Renal pelvis (tissue), 12 donors: ENCODE data around the gene CCDC43. TPM values are rescaled to one million over a fixed set of nuclear protein-coding genes. Genes with fewer than 3 reads are reported as not detected.
"Not testable (repeated sequence)": the region's sequence is repeated elsewhere in the genome, so short reads cannot be mapped to it uniquely, and the experiment has no call there.

ENCODE experiments used
- DNase-seq: peaks from one replicate; pipeline ENCODE4 v3.0.0-alpha.2; 2013
- long read RNA-seq, 16 experiments: transcript quantifications; one replicate each; lab custom pipeline, GENCODE V29; 2026
- polyA plus RNA-seq, 3 donors: library from polyadenylated mRNA; unstranded; fragments of 120-200 nt; gene quantifications; one replicate each; pipeline ENCODE4 v1.2.1, GENCODE V29; 2013; ENCODE audit not compliant: insufficient read length in 3 of 3

CCDC43 gene, protein sequence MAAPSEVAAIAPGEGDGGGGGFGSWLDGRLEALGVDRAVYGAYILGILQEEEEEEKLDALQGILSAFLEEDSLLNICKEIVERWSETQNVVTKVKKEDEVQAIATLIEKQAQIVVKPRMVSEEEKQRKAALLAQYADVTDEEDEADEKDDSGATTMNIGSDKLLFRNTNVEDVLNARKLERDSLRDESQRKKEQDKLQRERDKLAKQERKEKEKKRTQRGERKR
- polyA plus RNA-seq = 10 to 100 TPM; 33.7 to 34.4 (median 34.2) TPM
- long read RNA-seq, donor 1, transcript CCDC43-201 (5 exons, 2,082 nt) = major isoform, 11 of 14 reads
- long read RNA-seq, donor 1, partial matches to known transcripts = 0 of 14 reads
- long read RNA-seq, donor 1, other reads (novel, unspliced or antisense) = 0 of 14 reads
- long read RNA-seq, donor 2, transcript CCDC43-201 (5 exons, 2,082 nt) = major isoform, 9 of 10 reads
- long read RNA-seq, donor 2, partial matches to known transcripts = 0 of 10 reads
- long read RNA-seq, donor 2, other reads (novel, unspliced or antisense) = 0 of 10 reads
- long read RNA-seq, donor 3, transcript CCDC43-201 (5 exons, 2,082 nt) = major isoform, 9 of 11 reads
- long read RNA-seq, donor 3, partial matches to known transcripts = 0 of 11 reads
- long read RNA-seq, donor 3, other reads (novel, unspliced or antisense) = 0 of 11 reads
- long read RNA-seq, donor 4, transcript CCDC43-201 (5 exons, 2,082 nt) = major isoform, 13 of 15 reads
- long read RNA-seq, donor 4, partial matches to known transcripts = 0 of 15 reads
- long read RNA-seq, donor 4, other reads (novel, unspliced or antisense) = 0 of 15 reads
- long read RNA-seq, donor 5, partial matches to known transcripts = 0 of 4 reads
- long read RNA-seq, donor 5, other reads (novel, unspliced or antisense) = 0 of 4 reads
- long read RNA-seq, donor 6, transcript CCDC43-201 (5 exons, 2,082 nt) = major isoform, 11 of 14 reads
- long read RNA-seq, donor 6, partial matches to known transcripts = 0 of 14 reads
- long read RNA-seq, donor 6, other reads (novel, unspliced or antisense) = 0 of 14 reads
- long read RNA-seq, donor 7, transcript CCDC43-201 (5 exons, 2,082 nt) = major isoform, 12 of 12 reads
- long read RNA-seq, donor 7, partial matches to known transcripts = 0 of 12 reads
- long read RNA-seq, donor 7, other reads (novel, unspliced or antisense) = 0 of 12 reads
- long read RNA-seq, donor 8, partial matches to known transcripts = 0 of 3 reads
- long read RNA-seq, donor 8, other reads (novel, unspliced or antisense) = 0 of 3 reads
- long read RNA-seq, donor 9, transcript CCDC43-201 (5 exons, 2,082 nt) = major isoform, 7 of 9 reads
- long read RNA-seq, donor 9, partial matches to known transcripts = 0 of 9 reads
- long read RNA-seq, donor 9, other reads (novel, unspliced or antisense) = 0 of 9 reads
- long read RNA-seq, donor 10, transcript CCDC43-201 (5 exons, 2,082 nt) = major isoform, 7 of 9 reads
- long read RNA-seq, donor 10, partial matches to known transcripts = 0 of 9 reads
- long read RNA-seq, donor 10, other reads (novel, unspliced or antisense) = 0 of 9 reads
- long read RNA-seq, donor 11, transcript CCDC43-201 (5 exons, 2,082 nt) = major isoform, 6 of 8 reads
- long read RNA-seq, donor 11, partial matches to known transcripts = 0 of 8 reads
- long read RNA-seq, donor 11, other reads (novel, unspliced or antisense) = 0 of 8 reads
- long read RNA-seq, donor 12, transcript CCDC43-201 (5 exons, 2,082 nt) = major isoform, 7 of 11 reads
- long read RNA-seq, donor 12, partial matches to known transcripts = 0 of 11 reads
- long read RNA-seq, donor 12, other reads (novel, unspliced or antisense) = 0 of 11 reads
- long read RNA-seq, donor 13, transcript CCDC43-201 (5 exons, 2,082 nt) = major isoform, 8 of 11 reads
- long read RNA-seq, donor 13, partial matches to known transcripts = 0 of 11 reads
- long read RNA-seq, donor 13, other reads (novel, unspliced or antisense) = 0 of 11 reads
- long read RNA-seq, donor 14 = 0 reads
- long read RNA-seq, donor 15 = 0 reads
- long read RNA-seq, donor 16, transcript CCDC43-201 (5 exons, 2,082 nt) = major isoform, 9 of 12 reads
- long read RNA-seq, donor 16, partial matches to known transcripts = 0 of 12 reads
- long read RNA-seq, donor 16, other reads (novel, unspliced or antisense) = 0 of 12 reads

DNA sequence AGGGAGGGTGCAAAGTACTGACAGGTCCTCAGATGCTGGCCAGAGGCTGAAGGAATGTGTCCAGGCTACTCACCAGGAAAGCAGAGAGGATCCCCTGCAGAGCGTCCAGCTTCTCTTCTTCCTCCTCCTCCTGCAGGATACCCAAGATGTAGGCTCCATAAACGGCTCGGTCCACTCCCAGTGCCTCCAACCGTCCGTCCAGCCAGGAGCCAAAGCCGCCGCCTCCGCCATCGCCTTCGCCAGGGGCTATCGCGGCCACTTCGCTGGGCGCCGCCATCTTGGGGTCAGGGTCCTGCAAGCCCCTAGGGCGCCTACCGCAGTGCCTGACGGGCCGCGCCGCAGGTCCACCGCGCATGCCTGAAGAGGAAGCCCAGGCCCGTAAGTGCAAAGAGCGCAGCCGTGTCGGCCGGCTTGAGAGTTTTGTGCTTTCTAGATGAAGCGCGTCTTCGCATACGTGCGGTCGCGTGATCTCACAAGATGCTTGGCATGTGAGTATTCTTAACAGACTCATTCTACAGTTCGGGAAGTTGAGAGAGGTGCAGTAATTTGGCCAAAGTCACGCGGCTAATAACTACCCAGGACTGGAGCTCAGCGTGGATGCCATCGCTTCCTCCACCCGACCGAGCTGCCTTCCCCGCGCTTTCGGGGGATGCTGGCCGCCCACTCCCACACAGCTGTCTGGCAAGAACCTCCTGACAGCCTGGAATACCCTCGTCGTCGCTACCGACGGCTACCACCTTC, at the start of gene CCDC43:
Gene CCDC43, minus strand, starts transcription at position 300 of the 741 bp plus-strand sequence. Its CDS starts 23 bp downstream, at position 277.
- peak; percentile 91 for DNase-seq

DNA sequence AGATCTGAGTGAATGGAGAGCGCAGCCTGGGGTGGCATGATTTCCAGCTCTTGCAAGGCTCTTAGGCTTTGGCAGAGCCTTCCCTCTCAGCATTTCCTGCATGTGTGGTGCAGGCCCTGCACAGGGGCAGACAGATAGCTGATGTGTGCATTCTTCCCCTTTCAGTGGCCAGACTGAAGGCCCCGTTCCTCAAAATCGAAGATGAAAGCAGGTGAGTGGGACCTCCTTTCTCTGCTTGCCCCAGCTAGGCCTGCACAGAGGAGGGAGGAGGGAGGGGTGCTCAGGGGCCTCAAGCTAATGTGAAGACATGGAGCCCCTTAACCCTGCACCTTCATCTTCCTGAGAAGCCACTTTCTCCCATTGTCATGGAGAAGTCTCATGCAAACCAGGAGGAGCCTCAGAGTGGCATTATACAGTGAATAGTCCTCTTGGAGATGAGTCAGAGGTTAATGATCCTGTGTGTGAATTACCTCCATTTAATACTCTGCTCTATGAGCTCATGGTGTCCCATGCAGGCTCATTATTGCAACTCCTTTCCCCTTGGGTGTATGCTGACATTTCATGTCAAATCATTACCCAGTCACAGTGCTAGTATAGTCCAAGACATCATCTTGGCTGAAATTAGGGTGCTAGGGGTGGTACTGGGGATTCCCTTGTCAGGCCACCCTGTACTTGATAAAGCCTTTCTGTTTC, 48.8 kb upstream of the CCDC43 start:
- DNase-seq = no peak

DNA sequence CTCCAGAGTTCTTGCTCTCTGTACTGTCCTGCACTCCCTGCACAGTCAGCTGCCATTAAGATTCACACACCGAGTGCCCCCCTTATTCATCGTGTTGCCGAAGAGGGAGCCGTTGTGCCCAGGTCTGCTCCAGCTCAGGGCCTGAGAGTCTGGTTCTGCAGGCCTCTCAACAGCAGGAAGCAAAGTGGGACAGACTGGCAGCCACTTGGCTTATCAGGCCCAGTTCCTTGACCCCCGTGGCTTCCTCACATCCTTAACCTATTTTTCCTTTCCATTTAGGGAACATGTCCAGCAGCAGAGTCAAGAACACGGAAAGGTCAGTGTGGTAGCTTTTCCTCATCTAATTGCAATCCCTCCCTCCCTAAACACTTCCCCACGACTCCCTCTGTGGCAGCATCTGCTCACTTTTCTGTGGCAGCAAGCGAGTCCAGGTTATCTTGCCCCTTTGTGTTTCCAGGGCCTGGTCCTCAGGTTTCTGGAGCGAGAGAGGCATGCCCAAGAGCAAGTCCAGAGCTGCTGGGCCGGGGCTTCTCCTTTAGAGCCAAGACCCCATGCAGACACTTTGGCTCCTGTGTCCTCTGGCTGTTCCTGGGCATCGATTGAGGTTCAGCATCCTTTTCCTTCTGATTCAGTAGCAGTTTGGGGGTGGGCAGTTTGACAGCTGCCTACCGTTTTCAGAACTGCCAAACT, 47.1 kb upstream of the CCDC43 start:
- no peak for DNase-seq

DNA sequence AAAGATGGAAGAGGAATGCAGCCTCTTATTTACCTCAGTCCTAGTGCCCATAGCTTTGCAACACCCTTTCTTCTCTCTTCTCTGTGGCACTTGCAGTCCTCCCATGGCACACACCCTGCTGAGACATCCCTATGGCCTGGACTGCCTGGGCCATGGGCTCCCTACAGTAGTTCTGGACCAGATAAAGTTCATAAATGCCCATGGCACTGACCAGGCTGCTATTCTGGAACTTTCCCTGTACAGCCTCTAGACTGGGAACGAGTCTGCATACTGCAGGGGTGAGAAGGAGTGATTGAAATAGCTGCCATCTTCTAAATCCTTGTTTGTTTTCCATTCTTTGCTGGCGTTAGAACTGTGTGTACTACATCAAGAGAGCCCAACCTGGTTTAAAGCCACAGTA, 44.7 kb upstream of the CCDC43 start:
- no peak for DNase-seq

DNA sequence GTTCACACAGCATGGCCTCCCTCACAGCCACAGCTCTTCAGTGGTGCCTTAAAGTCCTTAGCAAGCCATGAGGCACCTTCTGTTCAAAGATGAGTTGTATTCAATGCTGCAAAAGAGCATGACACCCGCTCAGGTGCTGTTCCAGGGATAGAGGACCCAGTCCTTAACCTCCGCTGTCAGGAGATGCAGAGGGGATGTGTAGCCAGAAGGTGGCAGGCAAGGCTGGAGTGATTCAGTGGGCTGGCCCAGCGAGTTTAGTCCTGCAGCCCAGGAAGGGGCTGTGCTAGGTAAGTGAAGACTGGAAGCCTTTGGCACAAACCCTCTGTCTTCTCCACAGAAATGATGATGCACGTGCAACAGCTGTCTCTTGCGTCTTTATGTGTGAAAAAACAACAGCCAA, 44.2 kb upstream of the CCDC43 start:
- no peak for DNase-seq

DNA sequence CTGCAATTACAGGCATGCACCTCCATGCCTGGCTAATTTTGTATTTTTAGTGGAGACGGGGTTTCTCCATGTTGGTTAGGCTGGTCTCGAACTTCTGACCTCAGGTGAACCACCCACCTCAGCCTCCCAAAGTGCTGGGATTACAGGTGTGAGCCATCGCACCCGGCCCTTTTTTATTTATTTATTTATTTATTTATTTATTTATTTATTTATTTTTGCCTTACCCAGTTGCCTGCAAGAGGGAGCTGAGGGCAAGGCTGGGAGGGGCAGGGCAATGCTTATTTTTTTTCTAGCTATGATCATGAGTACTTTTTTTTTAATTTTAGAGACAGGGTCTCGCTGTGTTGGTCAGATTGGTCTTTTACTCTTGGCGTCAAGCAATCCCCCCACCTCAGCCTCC, 36.5 kb upstream of the CCDC43 start:
- DNase-seq = not testable (repeated sequence)

DNA sequence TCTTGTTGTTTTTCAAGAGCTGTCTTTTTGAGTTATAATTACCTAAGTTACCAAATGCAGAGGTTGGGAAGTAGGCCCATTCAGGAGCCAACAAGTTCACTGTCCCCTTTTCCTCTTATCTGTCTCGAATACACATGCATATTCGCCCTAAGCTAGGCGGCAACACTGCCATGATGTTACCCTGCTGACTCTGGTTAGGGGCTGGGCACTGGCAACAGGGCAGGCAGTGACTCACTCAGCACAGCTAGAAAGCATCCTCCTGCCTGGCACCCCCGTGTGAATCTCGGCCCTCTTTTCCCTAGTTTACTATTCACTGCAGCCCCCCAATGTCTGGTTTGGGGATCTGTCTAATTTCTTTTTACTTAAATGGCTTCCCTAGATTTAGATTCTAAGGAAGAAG, 32.7 kb upstream of the CCDC43 start:
- DNase-seq = no peak

DNA sequence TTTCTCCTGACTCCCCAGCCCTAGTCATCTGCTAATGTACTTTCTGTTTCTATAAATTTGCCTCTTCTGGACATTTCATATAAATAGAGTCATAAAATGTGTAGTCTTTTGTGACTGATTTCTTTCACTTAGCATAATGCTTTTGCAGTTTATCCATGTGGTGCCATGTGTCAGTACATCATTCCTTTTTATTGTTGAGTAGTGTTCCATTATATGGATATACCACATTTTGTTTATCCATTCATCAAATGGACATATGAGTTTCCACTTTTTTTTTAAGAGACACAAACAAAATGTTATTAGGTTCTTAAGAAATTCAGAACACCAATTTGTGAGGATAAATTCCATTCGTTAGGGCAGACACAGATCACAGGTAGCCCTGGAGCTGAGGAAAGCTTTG, 29.9 kb upstream of the CCDC43 start:
- no peak for DNase-seq

DNA sequence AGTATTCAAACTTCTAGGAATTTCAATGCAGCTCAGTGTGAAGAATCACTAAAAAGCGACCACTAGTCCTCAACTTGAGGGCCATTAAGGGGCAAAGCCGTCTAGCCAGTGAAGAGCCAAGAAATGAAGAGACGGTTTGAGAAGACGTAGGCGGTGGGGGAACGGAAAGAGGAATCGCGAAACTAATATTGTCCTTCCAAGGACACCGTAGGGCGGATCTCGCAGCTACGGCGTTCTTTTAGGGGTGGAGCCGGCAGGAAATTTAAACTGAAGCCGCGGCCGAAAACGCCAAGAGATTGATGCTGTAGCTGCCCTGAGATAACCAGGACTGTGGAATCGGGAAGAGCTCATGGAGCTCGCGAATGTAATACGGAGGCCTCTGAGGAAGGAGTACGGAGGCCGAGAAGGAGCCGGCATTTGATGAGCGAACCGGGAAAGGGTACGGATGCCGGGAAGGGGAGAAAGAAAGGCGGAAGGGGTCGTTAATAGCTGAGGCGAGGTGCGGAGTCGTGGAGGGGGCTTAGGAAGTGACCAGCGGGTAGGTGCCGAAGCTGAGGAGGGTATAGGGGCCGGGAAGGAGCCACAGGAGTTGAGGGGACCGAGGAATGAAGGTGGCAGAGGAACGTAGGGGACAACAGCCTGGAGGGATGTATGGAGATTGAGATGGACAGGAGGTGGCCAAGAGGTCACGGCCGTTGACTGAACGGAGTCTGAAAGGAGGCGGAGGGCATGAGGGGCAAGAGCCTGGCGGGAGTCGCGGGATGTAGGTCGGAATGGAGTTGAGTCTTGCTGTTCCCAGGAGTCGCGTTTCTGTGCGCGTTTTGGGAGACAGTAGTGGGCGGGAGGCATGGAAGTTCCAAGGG, 19.1 kb upstream of the CCDC43 start, which contains the start of gene DBF4B:
Gene DBF4B, plus strand, starts transcription at position 265 of the 863 bp plus-strand sequence. Its CDS starts 156 bp downstream, at position 421.
- DNase-seq = peak; percentile 93

DNA sequence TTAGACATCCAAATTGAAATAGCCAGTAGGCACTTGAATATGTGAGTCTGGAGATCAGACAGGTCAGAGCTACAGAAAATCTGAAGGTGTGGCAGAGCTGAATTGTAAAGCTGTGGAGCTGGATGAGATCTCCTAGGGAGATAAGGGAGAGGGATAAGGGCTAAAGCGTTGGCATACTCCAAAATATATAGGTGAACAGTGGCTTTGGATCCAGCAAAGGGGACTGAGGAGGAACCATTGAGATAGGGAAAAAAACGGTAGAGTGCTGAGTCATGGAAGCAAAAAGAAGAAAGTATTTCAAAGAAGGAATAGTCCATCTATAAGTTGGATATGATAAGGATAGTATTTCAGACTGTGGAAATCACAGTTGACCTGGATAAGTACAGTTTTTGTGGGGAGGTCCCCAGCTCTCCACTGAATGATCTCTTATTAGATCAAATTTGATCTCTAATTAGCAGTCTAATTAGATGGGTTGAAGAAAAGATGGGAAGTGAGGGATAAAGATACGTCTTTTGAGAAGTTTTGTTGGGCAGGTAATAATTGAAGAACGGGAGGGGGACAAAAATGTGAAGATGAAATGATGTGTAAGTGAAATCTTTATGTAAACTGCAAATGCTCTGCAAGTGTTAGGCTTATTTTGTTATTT, 18.3 kb upstream of the CCDC43 start:
- no peak for DNase-seq

DNA sequence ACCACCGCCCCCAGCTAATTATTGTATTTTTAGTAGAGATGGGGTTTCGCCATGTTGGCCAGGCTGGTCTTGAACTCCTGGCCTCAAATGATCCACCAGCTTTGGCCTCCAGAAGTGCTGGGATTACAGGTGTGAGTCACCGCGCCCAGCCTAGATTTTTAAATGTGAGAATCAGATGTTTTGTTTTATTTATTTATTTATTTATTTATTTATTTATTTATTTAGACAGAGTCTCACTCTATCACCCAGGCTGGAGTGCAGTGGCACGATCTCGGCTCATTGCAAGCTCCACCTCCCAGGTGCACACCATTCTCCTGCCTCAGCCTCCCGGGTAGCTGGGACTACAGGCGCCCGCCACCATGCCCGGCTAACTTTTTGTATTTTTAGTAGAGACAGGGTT, 10.7 kb upstream of the CCDC43 start:
- DNase-seq = not testable (repeated sequence)

DNA sequence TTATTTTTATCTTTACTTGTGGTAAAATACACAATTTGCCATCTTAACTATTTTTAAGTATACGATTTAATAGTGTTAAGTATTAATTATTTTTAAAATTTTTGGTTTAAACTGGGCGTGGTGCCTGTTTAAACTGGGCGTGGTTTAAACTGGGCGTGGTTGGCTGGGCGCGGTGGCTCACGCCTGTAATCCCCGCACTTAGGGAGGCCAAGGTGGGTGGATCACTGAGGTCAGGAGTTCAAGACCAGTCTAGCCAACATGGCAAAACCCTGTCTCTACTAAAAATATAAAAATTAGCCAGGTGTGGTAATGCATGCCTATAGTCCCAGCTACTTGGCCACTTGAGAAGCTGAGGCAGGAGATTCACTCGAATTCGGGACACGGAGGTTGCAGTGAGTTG, 4.0 kb upstream of the CCDC43 start:
- no peak for DNase-seq

DNA sequence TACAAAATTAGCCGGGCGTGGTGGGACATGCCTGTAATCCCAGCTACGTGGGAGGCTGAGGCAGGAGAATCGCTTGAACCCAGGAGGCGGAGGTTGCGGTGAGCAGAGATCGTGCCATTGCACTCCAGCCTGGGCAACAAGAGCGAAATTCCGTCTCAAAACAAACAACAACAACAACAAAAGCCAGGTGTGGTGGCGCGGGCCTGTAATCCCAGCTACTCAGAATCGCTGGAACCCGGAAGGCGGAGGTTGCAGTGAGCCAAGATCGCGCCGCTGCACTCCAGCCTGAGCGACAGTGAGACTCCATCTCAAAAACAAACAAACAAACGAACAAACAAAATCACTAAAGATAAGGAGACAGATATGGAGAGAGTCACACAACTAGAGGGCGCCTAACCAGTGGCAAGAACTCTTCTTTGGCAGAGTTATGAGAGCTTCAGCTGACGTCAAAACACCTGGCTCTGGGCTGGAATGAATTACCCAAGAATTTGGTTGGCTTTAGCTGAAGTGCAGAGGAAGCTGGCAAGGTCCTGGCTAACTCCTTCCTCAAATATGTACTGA, 1.2 kb upstream of the CCDC43 start:
- DNase-seq = not testable (repeated sequence)

DNA sequence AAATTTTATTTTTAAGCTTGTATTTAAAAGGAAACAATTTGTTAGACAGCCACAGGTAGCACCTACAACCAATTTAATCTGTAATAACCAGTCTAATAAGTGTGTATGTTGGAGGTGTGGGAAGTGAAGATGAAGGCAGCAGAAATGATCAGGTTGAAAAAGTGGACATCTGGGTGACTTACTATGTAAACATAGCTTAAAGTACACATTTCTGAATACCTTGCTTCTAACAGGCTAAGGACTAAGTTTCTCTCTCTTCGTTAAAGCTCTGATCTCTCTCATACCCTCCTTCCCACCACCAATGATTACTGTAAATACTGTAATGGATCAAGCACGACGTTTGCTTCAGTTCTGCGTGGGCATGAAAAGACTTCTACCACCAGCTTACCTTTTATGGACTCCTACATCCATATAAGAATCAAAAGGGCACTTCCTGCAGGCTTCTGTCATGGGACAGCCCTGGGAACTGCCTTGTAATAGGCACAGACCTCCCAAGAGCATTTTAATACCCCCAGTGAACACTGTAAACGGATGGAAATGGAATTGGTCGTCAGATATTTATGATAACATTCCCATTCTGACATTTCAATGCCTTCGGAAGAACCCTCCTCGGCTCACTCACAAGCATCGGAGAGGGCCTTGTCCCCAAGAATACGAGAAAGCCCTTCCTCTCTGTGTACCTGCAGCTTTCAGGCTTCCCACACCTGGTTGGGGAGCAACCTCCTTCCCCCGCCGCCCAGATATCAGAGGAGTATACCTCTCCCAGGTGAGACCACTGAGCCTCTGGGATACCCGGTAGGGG, 700 bp downstream of the CCDC43 start:
- no peak for DNase-seq

DNA sequence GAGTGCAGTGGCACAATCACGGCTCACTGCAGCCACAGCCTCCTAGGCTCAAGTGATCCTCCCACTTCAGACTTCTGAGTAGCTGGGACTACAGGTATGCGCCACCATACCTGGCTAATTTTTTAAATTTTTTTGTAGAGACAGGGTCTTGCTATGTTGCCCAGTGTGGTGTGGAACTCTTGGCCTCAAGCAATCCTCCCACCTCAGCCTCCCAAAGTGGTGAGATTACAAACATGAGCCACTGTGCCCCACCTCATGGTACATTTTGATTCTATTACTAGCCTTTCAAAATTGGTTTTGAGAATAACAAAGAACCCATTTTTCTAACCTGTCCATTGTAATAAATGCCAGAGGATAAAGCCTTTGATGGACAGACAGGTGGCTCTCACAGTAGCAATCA, 1.4 kb downstream of the CCDC43 start:
- DNase-seq = no peak
